Muscle of back (tissue), 11 donors: Measurements from ENCODE around the gene LAMC3. TPM values are rescaled to one million over a fixed set of nuclear protein-coding genes. Genes with fewer than 3 reads are reported as not detected.
"Not testable (repeated sequence)": the region's sequence is repeated elsewhere in the genome, so short reads cannot be mapped to it uniquely, and the experiment has no call there.

Experiments
- DNase-seq, 3 donors: peaks; one replicate each; pipeline versions ENCODE4 v3.0.0 to v3.0.0-alpha.2; 2013
- polyA plus RNA-seq, 10 donors: library from polyadenylated mRNA; unstranded; fragments of 120-200 nt; gene quantifications; one replicate each; pipeline ENCODE4 v1.2.1, GENCODE V29; 2013; ENCODE audit not compliant: insufficient read length in 10 of 10

LAMC3 gene
- polyA plus RNA-seq, 10 donors, result 1.1 to 8.4 (median 2.4) TPM

DNA sequence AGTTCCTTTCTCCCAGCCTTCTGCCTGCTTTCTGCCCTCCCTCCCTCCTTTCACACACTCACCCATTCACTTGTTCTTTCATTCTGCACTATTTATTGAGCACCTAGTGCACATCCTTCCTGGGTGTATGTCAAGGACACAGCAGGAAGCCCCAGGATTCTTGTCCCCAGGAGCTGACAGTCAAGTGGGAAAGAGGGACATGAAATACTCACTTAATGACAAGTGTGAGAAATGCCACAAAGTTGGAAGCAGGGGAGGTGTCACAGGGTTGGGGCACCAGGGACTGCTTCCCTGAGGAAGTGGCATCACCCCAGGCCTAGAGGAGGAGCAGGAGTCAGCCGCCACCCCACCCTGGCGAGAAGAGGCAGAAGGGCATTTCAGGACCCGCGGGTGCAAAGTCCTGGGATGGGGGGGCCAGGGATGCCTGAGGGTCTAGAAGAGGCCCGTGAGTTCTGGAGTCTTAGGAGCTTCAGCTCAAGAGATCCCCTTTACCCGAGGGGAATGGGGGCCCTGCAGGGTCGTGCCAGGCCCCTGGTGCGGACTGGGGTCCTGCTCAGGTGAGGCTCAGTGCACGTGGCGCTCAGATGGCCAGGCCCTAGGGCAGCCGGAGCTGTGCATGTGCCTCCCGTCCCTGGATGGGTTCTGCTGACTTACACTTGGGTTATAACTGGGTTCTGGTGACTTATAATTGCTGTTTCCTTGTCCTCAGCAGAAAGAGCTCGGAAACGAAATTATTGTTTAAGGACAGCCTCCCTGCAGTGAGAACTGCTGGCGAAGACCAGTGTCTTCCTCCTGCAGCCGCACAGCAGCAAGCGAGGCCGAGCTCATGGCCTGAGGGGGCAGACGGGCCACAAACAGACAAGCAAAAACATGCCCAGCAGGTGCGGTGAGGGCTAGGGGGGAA, 16.9 kb upstream of the LAMC3 start:
- DNase-seq, result no peak

DNA sequence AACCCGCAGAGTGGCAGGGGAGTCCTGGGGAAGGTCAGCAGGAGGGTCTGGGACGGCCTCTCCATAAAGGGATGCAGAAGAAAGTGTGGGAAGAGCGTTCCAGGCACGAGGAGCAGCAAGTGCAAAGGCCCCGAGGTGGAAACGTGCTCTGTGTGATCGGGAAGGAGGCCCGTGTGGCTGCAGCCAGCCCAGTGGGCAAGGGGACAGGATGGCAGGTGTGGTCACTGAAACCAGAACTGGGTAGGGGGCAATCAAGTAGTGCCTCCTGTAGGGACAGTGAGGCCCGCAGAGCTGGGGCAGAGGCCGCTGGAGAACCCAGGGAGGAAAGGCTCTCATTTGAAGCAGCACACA, 16.3 kb upstream of the LAMC3 start:
- DNase-seq, result no peak

DNA sequence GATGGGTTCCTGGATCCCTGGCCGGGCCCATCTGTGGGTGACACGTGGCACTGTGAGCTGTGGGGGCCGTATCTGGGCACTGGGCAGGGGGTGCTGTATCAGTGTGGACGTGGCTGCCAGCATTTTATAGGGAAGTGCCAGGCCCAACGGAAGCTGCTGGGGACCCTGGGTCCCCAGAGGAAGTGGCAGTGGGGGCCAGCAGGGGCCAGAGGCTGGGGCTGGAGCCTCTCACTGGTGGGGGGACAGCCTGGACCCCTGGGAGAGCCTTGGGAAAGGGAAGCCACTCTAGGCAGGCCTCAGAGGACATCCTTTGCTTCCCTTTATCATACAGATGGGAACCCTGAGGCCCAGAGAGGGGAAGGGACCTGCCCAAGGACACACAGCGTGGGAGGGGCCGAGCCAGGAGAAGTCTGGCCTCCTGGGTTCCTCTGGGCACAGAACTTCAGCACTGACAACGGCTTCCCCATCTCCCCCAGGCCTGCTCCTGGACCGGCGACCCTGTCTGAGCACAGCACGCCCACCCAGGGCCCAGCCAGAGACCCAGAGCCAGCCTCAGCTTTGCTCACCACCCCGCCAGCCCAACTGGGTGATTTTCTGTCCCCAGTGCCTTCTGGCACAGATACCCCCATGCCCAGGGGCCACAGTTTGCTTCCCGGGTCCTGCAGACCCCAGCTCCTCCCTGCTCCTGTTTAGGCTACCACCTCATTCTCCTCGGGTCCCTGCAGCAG, 15.5 kb upstream of the LAMC3 start:
- no peak for DNase-seq

DNA sequence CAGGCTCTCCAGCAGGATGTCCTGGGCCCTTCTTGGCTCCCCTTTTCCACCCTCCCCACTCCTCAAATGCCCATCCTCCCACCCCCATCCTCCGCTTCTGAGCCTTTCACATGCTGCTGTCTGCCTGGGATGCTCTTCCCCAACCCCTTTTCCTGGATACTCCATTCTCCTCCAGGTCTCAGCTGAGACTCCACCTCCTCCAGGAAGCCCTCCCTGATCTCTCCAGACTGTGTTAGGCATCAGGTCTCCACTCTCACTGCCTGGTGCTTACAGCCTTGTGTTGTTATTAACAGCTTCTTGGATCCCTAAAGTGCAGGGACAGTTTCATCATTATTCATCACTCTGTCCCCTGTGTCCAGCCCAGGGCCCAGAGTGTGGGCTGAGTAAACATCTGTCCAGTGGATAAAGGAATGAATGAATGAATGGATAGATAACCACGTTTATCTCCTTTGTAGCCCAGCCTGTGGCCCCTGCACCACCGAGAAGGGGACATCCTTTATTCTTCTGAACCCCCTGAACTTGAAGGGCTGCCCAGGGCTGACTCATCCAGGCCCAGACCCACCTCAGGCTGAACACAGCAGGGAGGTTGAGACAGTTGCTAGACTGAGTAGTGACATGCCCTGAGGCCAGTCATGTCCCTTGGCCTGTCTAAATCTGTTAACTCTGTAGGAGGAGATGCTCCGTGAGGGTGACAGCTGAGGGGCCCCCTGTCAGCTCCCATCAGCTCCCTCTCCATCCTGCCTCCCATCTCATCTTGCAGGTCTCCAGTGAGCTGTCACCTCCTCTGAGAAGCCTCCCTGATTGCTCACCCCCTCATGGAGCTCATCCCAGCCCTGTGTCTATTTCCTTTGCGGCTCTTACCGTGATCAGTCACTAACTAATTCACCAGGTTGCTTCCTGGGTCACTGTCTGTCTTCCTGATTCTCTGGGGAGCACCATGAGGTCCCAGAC, 14.6 kb upstream of the LAMC3 start:
- DNase-seq, result no peak

DNA sequence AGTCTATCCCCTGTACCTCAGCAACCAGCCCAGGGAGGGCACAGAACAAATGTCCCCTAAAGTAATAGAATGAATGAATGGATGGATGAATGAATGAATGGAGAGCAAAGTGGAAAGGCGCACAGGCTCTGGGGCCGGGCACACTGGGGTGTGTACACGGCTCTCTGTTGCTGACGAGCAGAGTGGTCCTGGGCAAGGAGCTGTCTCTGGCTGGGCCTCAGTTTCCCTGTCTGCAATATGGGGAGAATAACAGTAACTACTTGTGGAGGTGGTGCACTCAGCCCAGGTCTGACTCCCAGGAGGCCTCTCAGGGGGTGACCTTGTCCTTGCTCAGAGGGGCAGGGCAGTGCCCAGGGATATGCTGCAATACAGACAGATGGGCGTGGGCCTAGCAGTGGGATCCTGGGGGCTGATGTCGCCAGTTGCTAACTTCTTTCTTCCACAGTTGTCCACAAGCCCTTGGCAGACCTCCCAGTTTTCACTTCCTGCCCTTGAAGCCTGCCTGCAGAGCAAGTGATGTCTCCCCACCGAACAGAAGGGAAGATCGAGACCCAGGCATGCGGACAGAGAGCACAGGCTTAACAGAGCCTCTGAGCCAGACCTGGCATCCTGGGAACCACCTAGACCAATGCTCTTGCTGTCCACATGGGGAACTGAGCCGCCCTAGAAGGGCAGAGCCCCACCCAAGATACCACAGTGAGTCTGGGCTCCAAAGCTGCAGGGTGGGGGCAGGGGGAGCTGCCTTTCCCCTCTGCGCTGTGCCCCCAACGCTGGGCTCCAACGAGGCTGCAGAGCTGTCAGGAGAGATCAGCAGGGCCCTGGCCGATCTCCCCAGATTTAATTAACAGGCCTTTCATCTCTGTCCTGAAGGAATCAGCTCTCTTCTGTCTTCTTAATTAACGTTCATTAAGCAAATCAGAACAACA, 13.6 kb upstream of the LAMC3 start:
- DNase-seq, result peak; percentile 55 to 74 (median 59)

DNA sequence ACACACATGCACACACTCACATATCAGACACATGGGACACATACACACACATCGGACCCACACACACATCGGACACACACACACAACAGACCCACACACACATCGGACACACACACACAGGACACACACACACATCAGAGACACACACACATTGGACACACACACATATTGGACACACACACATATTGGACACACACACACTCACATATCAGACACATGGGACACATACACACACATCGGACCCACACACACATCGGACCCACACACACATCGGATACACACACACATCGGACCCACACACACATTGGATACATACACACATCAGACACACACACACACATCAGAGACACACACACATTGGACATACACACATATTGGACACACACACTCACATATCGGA, 12.8 kb upstream of the LAMC3 start:
- no peak for DNase-seq

DNA sequence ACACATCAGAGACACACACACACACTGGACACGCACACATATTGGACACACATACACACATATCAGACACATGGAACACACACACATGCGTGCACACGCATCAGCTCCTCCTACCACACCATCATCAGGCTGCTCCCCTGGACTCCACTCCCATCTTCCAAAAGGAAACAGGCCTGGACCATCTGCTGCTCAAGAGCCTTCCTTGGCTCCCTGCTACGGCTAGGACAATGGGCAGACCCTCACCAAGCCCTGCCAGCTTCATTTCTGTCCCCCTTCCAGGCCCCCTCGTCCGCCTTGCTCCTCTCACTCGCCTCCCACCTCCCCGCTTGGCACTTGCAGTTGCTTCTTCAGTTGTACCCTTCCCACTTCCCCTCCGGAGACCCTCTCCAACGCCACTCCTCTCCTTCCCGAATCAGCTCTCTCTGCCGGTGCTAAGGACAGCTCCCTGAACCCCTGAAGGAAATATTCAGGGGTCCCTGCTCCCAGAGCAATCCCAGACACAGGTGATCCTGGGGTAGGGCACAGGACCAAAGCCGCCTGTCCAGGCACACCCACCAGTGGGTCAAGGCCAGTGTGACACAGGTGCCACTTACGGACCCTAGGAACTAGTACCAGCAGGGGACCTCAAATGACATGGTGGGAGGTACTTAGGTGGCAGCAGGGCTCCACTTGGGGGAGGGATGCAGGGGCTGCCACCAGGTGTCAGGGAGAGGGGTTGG, 12.1 kb upstream of the LAMC3 start:
- no peak for DNase-seq

DNA sequence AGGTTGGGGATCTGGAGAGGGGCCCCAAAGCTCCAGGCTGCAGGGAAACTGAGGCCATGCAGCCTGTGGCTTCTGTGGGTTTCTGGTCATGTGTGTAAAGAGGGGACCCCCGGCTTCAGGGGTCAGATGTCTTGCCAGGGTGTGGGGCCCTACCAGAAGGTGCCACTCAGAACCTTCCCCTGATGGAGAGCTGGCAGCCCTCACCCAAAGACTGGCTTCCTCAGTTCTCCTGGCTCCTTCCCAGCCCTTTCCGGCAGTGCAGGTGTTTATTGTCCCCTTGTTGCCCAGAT, 11.6 kb upstream of the LAMC3 start:
- no peak for DNase-seq

DNA sequence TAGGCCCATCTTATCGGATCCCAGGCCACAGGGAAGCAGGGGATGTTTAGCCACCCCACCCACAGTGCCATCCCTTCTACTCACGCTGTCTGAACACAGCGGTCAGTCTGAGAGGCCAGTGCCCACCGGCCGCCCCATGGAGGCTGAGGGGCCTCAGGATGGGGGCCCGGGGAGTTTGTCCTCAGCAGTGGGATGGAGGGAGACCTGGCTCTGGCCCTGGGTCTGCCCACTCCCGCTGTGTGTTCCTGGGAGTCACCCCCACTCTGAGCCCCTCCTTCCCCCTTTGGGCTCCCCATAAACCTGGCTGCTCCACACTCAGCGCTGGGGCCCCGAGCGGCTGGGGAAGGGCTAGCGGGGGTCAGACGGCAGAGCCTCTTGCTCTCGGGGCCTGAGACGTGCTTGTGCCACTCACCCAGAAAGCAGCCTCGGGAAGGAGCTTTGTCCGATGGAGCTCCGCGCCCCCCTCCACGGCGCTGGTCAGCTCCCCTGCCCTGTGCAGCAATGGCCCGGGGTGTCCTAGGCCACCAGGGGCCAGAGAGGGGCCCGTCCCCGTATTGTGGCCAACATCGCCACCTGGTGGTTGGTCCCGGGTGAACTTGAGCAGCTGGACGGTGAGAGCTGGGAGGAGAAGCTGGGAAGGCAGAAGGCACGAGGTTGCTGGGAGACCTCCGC, 10.9 kb upstream of the LAMC3 start:
- peak; percentile 39 to 75 (median 55) for DNase-seq

DNA sequence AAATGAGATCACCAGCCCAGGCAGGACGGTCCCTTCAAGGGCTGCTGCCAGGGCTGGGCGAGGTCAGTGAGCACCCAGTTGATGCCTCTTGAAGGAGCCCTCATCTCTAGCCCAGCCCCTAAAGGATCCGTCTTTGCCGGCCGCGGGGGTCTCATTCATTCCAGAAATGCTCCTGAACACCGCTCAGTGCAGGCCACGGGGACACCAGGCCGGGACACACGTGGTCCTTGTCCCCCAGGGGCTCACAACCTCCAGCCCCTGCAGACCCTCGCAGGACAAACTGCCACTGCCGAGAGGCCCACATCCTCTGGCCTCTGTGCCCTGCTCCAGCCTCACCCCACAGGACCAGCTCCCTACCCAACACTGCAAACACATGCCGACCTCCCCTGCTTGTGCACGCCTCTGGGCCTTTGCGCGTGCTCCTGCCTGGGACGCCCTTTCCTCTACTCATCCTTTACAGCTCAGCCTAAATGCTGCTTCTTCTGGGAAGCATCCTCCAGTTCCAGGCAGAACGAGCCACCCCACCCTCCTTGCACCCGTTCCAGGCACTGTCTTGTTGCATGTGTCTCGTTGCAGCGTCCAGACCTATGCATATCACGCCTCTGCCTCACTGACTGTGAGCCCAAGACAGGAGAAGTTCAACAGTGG, 10.3 kb upstream of the LAMC3 start:
- peak in 1 of 3 donors; percentile 34 for DNase-seq

DNA sequence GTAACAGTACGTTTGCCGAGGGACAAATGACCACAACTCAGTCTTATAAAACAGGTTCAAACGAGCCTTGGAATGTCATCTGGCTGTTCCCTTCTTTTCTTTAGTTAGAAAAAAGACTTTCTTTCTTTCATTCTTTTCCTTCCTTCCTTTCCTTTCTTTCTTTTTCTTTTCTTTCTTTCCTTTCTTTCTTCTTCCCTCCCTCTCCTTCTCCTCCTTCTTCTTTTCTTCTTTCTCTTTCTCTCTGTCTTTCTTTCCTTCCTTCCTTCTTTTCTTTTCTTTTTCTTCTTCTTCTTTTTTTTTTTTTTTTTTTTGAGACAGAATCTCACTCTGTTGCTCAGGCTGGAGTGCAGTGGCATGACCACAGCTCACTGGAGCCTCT, 9.7 kb upstream of the LAMC3 start:
- no peak for DNase-seq

DNA sequence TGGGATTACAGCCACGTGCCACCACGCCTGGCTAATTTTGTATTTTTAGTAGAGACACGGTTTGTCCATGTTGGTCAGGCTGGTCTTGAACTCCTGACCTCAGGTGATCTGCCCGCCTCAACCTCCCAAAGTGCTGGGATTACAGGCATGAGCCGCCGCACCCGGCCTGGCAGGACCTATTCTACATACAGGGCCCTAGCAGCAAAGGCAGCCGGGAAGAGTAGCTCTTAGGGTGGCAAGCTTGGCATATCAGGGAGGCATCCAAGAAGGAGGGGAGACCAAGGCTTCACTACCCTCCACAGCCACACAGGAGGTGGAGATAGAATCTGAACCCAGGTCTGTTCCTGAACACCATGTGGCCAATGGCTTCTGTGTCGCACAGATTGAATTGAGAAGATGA, 8.4 kb upstream of the LAMC3 start:
- DNase-seq, result not testable (repeated sequence)

DNA sequence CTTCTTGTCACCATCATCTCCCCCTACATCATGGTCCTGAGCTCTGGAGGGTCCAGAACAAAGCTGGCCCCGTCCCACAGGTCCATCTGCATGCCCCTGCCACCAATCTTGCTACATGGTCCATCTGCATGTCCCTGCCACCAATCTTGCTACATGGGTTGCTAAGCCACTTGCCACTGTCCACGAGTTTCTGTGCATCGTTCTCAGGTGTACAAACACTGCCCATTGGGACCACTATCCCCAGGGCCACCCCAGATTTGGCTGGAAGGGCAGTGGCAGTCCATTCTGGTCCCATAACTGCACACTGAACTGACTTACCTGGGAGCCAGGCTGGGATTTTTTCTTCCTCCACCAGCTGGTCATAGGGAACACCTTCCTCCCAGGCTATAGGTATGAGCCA, 8.0 kb upstream of the LAMC3 start:
- DNase-seq, result no peak

DNA sequence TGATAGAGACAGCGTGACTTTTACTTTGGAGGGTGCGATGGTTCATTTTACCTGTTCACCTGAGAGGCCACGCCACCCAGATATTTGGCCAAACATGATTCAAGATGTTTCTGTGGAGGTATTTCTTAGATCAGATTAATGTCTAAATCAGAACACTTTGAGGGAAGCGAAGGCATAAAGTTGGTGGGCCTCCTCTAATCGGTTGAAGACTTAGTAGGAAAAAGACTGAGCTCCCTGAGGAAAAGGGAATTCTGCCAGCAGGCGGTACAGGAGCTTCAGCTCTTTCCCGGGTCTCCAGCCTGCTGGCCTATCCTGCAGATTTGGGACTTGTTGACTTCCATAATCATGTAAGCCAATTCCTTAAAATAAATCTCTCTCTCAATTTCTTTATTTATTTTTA, 7.0 kb upstream of the LAMC3 start:
- no peak for DNase-seq

DNA sequence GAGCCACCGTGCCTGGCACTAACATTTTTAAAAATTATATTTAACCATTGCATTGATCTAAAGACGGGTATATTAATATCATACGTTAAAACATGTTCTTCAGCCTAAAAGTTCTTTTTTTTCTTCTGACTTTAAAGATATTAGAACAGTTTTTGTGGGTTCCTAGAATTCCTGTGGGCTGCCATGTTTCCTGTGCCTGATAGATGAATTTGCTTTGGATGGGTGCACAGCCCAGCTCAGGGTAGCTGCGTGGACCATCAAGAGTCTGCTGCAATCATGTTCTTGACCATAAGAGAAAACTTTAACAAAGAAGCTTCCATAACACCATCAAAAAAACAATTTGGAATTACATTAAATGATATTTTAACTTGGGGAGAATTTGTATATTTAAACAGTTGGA, 2.4 kb upstream of the LAMC3 start:
- DNase-seq, result no peak

DNA sequence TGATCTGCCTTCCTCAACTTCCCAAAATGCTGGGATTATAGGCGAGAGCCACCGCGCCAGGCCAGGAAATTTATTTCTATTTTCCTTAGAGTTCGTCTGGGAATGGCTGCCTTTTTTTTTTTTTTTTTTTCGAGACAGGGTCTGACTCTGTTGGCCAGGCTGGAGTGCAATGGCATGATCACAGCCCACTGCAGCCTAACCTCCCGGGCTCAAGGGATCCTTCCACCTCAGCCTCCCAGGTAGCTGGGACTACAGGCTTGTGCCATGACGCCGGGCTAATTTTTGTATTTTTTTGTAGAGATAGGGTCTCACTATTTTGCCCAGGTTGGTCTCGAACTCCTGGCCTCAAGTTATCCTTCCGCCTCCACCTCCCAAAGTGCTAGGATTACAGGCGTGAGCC, 888 bp upstream of the LAMC3 start:
- no peak for DNase-seq

DNA sequence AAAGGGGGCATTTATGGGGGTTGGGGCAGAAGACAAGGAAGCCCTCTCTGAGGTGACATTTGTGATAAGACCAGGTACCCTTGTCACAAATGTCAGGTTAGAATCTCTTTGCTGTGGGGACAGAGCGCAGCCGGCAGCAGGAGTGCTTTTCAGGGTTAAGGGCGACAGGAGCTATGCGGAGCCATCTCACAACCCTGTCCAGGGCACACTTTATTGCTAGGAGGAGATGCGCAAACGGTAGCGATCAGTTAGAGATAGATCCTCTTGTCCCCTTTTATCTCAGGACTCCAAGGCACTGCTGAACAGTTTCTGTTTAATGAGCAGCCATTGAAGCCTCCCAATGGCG, 438 bp upstream of the LAMC3 start:
- no peak for DNase-seq

DNA sequence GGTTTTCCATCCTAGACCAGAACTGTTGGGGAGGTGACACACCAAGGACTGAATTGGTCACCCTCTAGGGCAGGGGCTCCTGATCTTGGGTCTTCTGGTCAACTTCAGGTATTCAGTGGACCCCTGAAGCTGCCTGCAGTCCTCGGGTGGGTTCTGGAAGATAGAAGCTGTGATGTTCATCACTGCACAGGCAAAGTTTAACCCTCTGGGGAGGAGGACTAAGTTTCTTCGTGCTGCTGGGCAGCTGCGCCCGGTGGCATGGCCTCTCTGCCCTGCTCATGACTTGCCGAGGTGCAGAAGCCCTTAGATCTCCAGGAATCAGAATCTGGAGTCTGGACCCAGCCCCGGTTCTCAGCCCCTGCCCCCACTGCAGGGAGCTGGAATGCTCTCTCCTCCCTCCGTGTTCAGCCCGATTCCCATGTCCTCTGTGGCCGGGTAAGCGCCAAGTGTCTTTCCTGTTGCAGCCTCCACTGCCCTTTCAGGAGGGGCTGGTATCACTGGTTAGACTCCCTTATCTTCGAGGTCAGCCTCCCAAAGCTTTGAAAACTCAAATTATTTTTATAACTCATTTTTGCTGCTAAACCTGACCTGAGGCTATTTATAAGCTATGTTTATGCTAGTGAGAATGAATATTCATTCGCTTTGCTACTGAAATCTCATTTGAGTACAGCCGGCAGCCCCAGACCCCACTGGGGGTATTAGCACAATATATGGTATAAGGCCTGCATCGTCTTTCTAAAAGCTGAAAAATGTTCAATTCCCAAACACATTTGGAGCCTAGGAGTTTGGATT, 1.7 kb downstream of the LAMC3 start:
- DNase-seq, result no peak
